ENCODE measurements around the gene RNMT.

DNA sequence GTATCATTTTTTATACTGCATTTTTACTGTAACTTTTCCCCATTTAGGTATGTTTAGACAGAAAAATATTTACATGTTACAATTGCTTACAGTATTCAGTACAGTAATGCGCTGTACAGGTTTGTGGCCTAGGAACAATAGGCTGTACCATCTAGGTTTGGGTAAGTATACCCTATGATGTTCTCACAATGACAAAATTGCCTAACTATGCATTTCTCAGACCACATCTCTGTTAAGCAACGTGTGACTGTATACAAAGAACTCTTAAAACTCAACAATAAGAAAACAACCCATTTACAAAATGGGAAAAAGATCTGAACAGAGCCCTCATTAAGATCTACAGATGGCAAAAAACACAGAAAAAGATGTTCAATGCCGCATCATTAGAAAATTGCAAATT, 29.5 kb upstream of the RNMT start:
- TF ChIP-seq, protein P1, sequence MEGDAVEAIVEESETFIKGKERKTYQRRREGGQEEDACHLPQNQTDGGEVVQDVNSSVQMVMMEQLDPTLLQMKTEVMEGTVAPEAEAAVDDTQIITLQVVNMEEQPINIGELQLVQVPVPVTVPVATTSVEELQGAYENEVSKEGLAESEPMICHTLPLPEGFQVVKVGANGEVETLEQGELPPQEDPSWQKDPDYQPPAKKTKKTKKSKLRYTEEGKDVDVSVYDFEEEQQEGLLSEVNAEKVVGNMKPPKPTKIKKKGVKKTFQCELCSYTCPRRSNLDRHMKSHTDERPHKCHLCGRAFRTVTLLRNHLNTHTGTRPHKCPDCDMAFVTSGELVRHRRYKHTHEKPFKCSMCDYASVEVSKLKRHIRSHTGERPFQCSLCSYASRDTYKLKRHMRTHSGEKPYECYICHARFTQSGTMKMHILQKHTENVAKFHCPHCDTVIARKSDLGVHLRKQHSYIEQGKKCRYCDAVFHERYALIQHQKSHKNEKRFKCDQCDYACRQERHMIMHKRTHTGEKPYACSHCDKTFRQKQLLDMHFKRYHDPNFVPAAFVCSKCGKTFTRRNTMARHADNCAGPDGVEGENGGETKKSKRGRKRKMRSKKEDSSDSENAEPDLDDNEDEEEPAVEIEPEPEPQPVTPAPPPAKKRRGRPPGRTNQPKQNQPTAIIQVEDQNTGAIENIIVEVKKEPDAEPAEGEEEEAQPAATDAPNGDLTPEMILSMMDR (conservative IDR thresholded peaks at IDR 0.05; ENCODE audit: low read depth in 2 of 2), result no peak
- TF ChIP-seq CREB1 (CRISPR knock-in tag; IDR thresholded peaks at IDR 0.05; ENCODE audit: low read depth), result no peak
- TF ChIP-seq, protein P2, sequence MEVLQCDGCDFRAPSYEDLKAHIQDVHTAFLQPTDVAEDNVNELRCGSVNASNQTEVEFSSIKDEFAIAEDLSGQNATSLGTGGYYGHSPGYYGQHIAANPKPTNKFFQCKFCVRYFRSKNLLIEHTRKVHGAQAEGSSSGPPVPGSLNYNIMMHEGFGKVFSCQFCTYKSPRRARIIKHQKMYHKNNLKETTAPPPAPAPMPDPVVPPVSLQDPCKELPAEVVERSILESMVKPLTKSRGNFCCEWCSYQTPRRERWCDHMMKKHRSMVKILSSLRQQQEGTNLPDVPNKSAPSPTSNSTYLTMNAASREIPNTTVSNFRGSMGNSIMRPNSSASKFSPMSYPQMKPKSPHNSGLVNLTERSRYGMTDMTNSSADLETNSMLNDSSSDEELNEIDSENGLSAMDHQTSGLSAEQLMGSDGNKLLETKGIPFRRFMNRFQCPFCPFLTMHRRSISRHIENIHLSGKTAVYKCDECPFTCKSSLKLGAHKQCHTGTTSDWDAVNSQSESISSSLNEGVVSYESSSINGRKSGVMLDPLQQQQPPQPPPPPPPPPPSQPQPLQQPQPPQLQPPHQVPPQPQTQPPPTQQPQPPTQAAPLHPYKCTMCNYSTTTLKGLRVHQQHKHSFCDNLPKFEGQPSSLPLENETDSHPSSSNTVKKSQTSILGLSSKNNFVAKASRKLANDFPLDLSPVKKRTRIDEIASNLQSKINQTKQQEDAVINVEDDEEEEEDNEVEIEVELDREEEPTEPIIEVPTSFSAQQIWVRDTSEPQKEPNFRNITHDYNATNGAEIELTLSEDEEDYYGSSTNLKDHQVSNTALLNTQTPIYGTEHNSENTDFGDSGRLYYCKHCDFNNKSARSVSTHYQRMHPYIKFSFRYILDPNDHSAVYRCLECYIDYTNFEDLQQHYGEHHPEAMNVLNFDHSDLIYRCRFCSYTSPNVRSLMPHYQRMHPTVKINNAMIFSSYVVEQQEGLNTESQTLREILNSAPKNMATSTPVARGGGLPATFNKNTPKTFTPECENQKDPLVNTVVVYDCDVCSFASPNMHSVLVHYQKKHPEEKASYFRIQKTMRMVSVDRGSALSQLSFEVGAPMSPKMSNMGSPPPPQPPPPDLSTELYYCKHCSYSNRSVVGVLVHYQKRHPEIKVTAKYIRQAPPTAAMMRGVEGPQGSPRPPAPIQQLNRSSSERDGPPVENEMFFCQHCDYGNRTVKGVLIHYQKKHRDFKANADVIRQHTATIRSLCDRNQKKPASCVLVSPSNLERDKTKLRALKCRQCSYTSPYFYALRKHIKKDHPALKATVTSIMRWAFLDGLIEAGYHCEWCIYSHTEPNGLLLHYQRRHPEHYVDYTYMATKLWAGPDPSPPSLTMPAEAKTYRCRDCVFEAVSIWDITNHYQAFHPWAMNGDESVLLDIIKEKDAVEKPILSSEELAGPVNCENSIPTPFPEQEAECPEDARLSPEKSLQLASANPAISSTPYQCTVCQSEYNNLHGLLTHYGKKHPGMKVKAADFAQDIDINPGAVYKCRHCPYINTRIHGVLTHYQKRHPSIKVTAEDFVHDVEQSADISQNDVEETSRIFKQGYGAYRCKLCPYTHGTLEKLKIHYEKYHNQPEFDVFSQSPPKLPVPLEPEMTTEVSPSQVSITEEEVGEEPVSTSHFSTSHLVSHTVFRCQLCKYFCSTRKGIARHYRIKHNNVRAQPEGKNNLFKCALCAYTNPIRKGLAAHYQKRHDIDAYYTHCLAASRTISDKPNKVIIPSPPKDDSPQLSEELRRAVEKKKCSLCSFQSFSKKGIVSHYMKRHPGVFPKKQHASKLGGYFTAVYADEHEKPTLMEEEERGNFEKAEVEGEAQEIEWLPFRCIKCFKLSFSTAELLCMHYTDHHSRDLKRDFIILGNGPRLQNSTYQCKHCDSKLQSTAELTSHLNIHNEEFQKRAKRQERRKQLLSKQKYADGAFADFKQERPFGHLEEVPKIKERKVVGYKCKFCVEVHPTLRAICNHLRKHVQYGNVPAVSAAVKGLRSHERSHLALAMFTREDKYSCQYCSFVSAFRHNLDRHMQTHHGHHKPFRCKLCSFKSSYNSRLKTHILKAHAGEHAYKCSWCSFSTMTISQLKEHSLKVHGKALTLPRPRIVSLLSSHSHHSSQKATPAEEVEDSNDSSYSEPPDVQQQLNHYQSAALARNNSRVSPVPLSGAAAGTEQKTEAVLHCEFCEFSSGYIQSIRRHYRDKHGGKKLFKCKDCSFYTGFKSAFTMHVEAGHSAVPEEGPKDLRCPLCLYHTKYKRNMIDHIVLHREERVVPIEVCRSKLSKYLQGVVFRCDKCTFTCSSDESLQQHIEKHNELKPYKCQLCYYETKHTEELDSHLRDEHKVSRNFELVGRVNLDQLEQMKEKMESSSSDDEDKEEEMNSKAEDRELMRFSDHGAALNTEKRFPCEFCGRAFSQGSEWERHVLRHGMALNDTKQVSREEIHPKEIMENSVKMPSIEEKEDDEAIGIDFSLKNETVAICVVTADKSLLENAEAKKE (CRISPR knock-in tag; IDR thresholded peaks at IDR 0.05), result no peak
- no peak for TF ChIP-seq EZH2 (IDR thresholded peaks at IDR 0.05; ENCODE audit: low read depth, unreplicated experiment)
- TF ChIP-seq, protein P3, sequence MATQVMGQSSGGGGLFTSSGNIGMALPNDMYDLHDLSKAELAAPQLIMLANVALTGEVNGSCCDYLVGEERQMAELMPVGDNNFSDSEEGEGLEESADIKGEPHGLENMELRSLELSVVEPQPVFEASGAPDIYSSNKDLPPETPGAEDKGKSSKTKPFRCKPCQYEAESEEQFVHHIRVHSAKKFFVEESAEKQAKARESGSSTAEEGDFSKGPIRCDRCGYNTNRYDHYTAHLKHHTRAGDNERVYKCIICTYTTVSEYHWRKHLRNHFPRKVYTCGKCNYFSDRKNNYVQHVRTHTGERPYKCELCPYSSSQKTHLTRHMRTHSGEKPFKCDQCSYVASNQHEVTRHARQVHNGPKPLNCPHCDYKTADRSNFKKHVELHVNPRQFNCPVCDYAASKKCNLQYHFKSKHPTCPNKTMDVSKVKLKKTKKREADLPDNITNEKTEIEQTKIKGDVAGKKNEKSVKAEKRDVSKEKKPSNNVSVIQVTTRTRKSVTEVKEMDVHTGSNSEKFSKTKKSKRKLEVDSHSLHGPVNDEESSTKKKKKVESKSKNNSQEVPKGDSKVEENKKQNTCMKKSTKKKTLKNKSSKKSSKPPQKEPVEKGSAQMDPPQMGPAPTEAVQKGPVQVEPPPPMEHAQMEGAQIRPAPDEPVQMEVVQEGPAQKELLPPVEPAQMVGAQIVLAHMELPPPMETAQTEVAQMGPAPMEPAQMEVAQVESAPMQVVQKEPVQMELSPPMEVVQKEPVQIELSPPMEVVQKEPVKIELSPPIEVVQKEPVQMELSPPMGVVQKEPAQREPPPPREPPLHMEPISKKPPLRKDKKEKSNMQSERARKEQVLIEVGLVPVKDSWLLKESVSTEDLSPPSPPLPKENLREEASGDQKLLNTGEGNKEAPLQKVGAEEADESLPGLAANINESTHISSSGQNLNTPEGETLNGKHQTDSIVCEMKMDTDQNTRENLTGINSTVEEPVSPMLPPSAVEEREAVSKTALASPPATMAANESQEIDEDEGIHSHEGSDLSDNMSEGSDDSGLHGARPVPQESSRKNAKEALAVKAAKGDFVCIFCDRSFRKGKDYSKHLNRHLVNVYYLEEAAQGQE (IDR thresholded peaks at IDR 0.05; ENCODE audit: unreplicated experiment), result no peak
- no peak for TF ChIP-seq ZNF331 (CRISPR knock-in tag; IDR thresholded peaks at IDR 0.05; ENCODE audit: low read depth)
